HEK293 (cell line): Measurements from ENCODE around the gene MGAM2.

Experiments
- CTCF ChIA-PET: fragments of 350-600 bp; formaldehyde crosslinking; extraction: SDS; loops from one replicate; lab custom pipeline; 2021; ENCODE audit warnings: antibody characterized with exemption; lab: Yijun Ruan, JAX
- POLR2A ChIA-PET: fragments of 300-600 bp; formaldehyde crosslinking; extraction: SDS; loops from one replicate; lab custom pipeline; 2020; ENCODE audit warnings: antibody characterized with exemption, inconsistent platforms; lab: Yijun Ruan, JAX
- H3K27ac ChIP-seq: fragments of 200-500 bp; sonication (Bioruptor generic); 2 replicates; pipeline ENCODE4 v1.5.1; 2014; ENCODE audit warnings: low read depth, low read length, control low read depth, inconsistent platforms; ENCODE audit errors: extremely low read depth
- H3K36me3 ChIP-seq, 2 experiments: fragments of 200-500 bp in 1 of 2; sonication (Bioruptor generic) in 1 of 2; 1 replicate in 1 of 2; 2 replicates in 1 of 2; pipeline ENCODE4 v1.5.1; 2014 to 2017; ENCODE audit warnings: inconsistent platforms in 2 of 2, low read length in 2 of 2; ENCODE audit not compliant: control insufficient read depth in 2 of 2, insufficient read depth in 1 of 2
- H3K4me1 ChIP-seq: fragments of 200-500 bp; sonication (Bioruptor generic); 2 replicates; pipeline ENCODE4 v1.5.1; 2014; ENCODE audit warnings: mild to moderate bottlenecking, low read length, inconsistent platforms; ENCODE audit not compliant: control insufficient read depth, insufficient read depth
- H3K4me3 ChIP-seq: 2 replicates; pipeline ENCODE4 v1.5.1; 2011; ENCODE audit warnings: low read depth, mild to moderate bottlenecking, control low read depth, low read length, moderate library complexity
- H3K9me3 ChIP-seq: fragments of 200-500 bp; sonication (Bioruptor generic); 2 replicates; pipeline ENCODE4 v1.5.1; 2014; ENCODE audit warnings: low read depth, low read length, inconsistent platforms; ENCODE audit not compliant: control insufficient read depth, insufficient read depth
- BCL11B ChIP-seq: fragments of 450-650 bp; formaldehyde crosslinking; IDR thresholded peaks from 2 replicates; pipeline ENCODE4 v1.5.1; 2016; ENCODE audit warnings: low read depth, missing biosample characterization, missing genetic modification characterization
- KLF17 ChIP-seq: fragments of 450-650 bp; formaldehyde crosslinking; IDR thresholded peaks from 2 replicates; pipeline ENCODE4 v1.5.1; 2016; ENCODE audit warnings: missing biosample characterization, missing genetic modification characterization
- KLF9 ChIP-seq: fragments of 450-650 bp; formaldehyde crosslinking; IDR thresholded peaks from 2 replicates; pipeline ENCODE4 v1.5.1; 2016; ENCODE audit warnings: missing biosample characterization, missing genetic modification characterization, low read depth
- MEIS1 ChIP-seq: sonication (generic); formaldehyde crosslinking; IDR thresholded peaks from 2 replicates; pipeline ENCODE4 v1.8.1; 2022; ENCODE audit warnings: missing genetic modification reagents, mild to moderate bottlenecking, borderline replicate concordance
- MYNN ChIP-seq: fragments of 450-650 bp; formaldehyde crosslinking; IDR thresholded peaks from 2 replicates; pipeline ENCODE4 v1.5.1; 2016; ENCODE audit warnings: missing biosample characterization, missing genetic modification characterization, borderline replicate concordance
- PRDM2 ChIP-seq: fragments of 450-650 bp; formaldehyde crosslinking; IDR thresholded peaks from 2 replicates; pipeline ENCODE4 v1.5.1; 2016; ENCODE audit warnings: missing biosample characterization, missing genetic modification characterization, borderline replicate concordance
- RBAK ChIP-seq: fragments of 450-650 bp; formaldehyde crosslinking; IDR thresholded peaks from 2 replicates; pipeline ENCODE4 v1.5.1; 2016; ENCODE audit warnings: missing biosample characterization, missing genetic modification characterization
- ZBTB6 ChIP-seq: fragments of 450-650 bp; formaldehyde crosslinking; IDR thresholded peaks from 2 replicates; pipeline ENCODE4 v1.5.1; 2017; ENCODE audit warnings: missing biosample characterization, missing genetic modification characterization
- ZNF112 ChIP-seq: fragments of 450-650 bp; formaldehyde crosslinking; IDR thresholded peaks from 2 replicates; pipeline ENCODE4 v1.5.0; 2017; ENCODE audit warnings: missing biosample characterization, missing genetic modification characterization
- ZNF239 ChIP-seq: fragments of 450-650 bp; formaldehyde crosslinking; IDR thresholded peaks from 2 replicates; pipeline ENCODE4 v1.5.1; 2016; ENCODE audit warnings: missing biosample characterization, missing genetic modification characterization
- ZNF24 ChIP-seq: fragments of 450-650 bp; formaldehyde crosslinking; IDR thresholded peaks from 2 replicates; pipeline ENCODE4 v1.5.1; 2016; ENCODE audit warnings: missing biosample characterization, missing genetic modification characterization
- ZNF248 ChIP-seq: fragments of 450-650 bp; formaldehyde crosslinking; IDR thresholded peaks from 2 replicates; pipeline ENCODE4 v1.5.1; 2017; ENCODE audit warnings: missing biosample characterization, missing genetic modification characterization
- ZNF280D ChIP-seq: fragments of 450-650 bp; formaldehyde crosslinking; IDR thresholded peaks from 2 replicates; pipeline ENCODE4 v1.5.1; 2016; ENCODE audit warnings: missing biosample characterization, missing genetic modification characterization
- ZNF350 ChIP-seq: fragments of 450-650 bp; formaldehyde crosslinking; IDR thresholded peaks from 2 replicates; pipeline ENCODE4 v1.5.0; 2017; ENCODE audit warnings: missing biosample characterization, mild to moderate bottlenecking, missing genetic modification characterization
- ZNF416 ChIP-seq: fragments of 450-650 bp; formaldehyde crosslinking; IDR thresholded peaks from 2 replicates; pipeline ENCODE4 v1.5.1; 2016; ENCODE audit warnings: missing biosample characterization, missing genetic modification characterization
- ZNF423 ChIP-seq: fragments of 450-650 bp; formaldehyde crosslinking; IDR thresholded peaks from 2 replicates; pipeline ENCODE4 v1.5.1; 2016; ENCODE audit warnings: missing biosample characterization, missing genetic modification characterization
- ZNF473 ChIP-seq: fragments of 450-650 bp; formaldehyde crosslinking; IDR thresholded peaks from 2 replicates; pipeline ENCODE4 v1.5.1; 2017; ENCODE audit warnings: missing biosample characterization, missing genetic modification characterization
- ZNF654 ChIP-seq: fragments of 450-650 bp; formaldehyde crosslinking; IDR thresholded peaks from 2 replicates; pipeline ENCODE4 v1.5.1; 2016; ENCODE audit warnings: low read depth, missing biosample characterization, missing genetic modification characterization
- ZNF670 ChIP-seq: fragments of 450-650 bp; formaldehyde crosslinking; IDR thresholded peaks from 2 replicates; pipeline ENCODE4 v1.5.1; 2016; ENCODE audit warnings: missing biosample characterization, missing genetic modification characterization, low read depth
- TF ChIP-seq, protein P1 (sequence below): fragments of 450-650 bp; formaldehyde crosslinking; IDR thresholded peaks from 2 replicates; pipeline ENCODE4 v1.5.1; 2016; ENCODE audit warnings: missing biosample characterization, missing genetic modification characterization
- TF ChIP-seq, protein P2 (sequence below): fragments of 450-650 bp; formaldehyde crosslinking; optimal IDR thresholded peaks from 2 replicates; pipeline ENCODE3; 2016; ENCODE audit warnings: missing biosample characterization, mild to moderate bottlenecking, missing genetic modification characterization

Gene MGAM2

GRCh38 chr7:142200206-142200605 lies 88.7 kb downstream of the MGAM2 start:
- Histone ChIP-seq H3K36me3 (no peaks in the 10 kb centered on the region), H3K4me1 (no peaks in the 10 kb centered on the region), H3K27ac (no peak overlapping the region), H3K9me3 (no peaks in the 10 kb centered on the region), H3K4me3 (no peak overlapping the region)
- no peak for TF ChIP-seq MYNN (tag by site-specific recombination)
- no peak for TF ChIP-seq ZNF350 (tag by site-specific recombination)
- TF ChIP-seq ZNF24 (tag by site-specific recombination): no peak
- TF ChIP-seq KLF9 (tag by site-specific recombination): no peak
- no peak for TF ChIP-seq ZNF654 (tag by site-specific recombination)
- TF ChIP-seq RBAK: no peak
- TF ChIP-seq ZNF239 (tag by site-specific recombination): no peak
- no peak for TF ChIP-seq ZNF112 (tag by site-specific recombination)
- no peak for TF ChIP-seq KLF17 (tag by site-specific recombination)
- TF ChIP-seq ZNF248 (tag by site-specific recombination): no peak
- TF ChIP-seq, protein P1, sequence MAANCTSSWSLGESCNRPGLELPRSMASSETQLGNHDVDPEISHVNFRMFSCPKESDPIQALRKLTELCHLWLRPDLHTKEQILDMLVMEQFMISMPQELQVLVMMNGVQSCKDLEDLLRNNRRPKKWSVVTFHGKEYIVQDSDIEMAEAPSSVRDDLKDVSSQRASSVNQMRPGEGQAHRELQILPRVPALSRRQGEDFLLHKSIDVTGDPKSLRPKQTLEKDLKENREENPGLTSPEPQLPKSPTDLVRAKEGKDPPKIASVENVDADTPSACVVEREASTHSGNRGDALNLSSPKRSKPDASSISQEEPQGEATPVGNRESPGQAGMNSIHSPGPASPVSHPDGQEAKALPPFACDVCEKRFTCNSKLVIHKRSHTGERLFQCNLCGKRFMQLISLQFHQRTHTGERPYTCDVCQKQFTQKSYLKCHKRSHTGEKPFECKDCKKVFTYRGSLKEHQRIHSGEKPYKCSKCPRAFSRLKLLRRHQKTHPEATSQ (tag by site-specific recombination): no peak
- no peak for TF ChIP-seq ZNF670 (tag by site-specific recombination)
- no peak for TF ChIP-seq ZNF416 (tag by site-specific recombination)
- TF ChIP-seq BCL11B (tag by site-specific recombination): no peak
- POLR2A ChIA-PET: no interaction called here
- CTCF ChIA-PET: interaction anchor here (1.1 to 1.4 kb wide), 2 partner anchors 223 to 224 kb away, joined by 3 to 4 read pairs; no protein-coding TSS in a partner anchor

GRCh38 chr7:142228537-142229104 lies 117.1 kb downstream of the MGAM2 start:
- ChIA-PET POLR2A (no interaction called here), CTCF (interaction anchor here (1.8 kb wide), 1 partner anchor 252 kb away, joined by 7 read pairs; no protein-coding TSS in a partner anchor)
- no peak for TF ChIP-seq PRDM2
- no peak for TF ChIP-seq MEIS1
- TF ChIP-seq, protein P2, sequence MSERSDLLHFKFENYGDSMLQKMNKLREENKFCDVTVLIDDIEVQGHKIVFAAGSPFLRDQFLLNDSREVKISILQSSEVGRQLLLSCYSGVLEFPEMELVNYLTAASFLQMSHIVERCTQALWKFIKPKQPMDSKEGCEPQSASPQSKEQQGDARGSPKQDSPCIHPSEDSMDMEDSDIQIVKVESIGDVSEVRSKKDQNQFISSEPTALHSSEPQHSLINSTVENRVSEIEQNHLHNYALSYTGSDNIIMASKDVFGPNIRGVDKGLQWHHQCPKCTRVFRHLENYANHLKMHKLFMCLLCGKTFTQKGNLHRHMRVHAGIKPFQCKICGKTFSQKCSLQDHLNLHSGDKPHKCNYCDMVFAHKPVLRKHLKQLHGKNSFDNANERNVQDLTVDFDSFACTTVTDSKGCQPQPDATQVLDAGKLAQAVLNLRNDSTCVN (tag by site-specific recombination): no peak
- no peak for TF ChIP-seq ZNF423 (tag by site-specific recombination)
- no peak for TF ChIP-seq ZNF473 (tag by site-specific recombination)
- TF ChIP-seq ZBTB6: no peak
- no peak for TF ChIP-seq ZNF280D (tag by site-specific recombination)

More at GRCh38 chr7:142228537-142229104, 117.1 kb downstream of the MGAM2 start:
- Histone ChIP-seq H3K9me3 (no peaks in the 10 kb centered on the region), H3K36me3 (no peaks in the 10 kb centered on the region), H3K4me3 (no peak overlapping the region), H3K27ac (no peak overlapping the region), H3K4me1 (no peaks in the 10 kb centered on the region)
